ENCODE data around the gene MXRA8. TPM values are rescaled to one million over a fixed set of nuclear protein-coding genes. Genes with fewer than 3 reads are reported as not detected.
A peak's percentile ranks its signal among the peaks of the same experiment; 100 is the strongest.

The MXRA8 gene
- total RNA-seq, 1 experiment from 2014 or later = 4.0 TPM

GRCh38 chr1:1367315-1367714, 9.0 kb upstream of the MXRA8 start:
- no peak for DNase-seq (ENCODE audit: low read depth)

- no peak for DNase-seq (ENCODE audit: low read depth)
These were observed 8.3 kb upstream of the MXRA8 start for GRCh38 chr1:1366699-1367066.

- DNase-seq (ENCODE audit: low read depth) = no peak
These were observed 7.7 kb upstream of the MXRA8 start for GRCh38 chr1:1365875-1366698.

GRCh38 chr1:1364266-1364665, 5.9 kb upstream of the MXRA8 start:
- DNase-seq (ENCODE audit: low read depth) = peak; percentile 61

GRCh38 chr1:1361982-1362423, 3.6 kb upstream of the MXRA8 start:
- DNase-seq (ENCODE audit: low read depth) = peak; percentile 62

GRCh38 chr1:1361233-1361981, 3.1 kb upstream of the MXRA8 start:
- no peak for DNase-seq (ENCODE audit: low read depth)

- peak; percentile 96 for DNase-seq (ENCODE audit: low read depth)
These were observed 2.3 kb upstream of the MXRA8 start for GRCh38 chr1:1360506-1361169.

- DNase-seq (ENCODE audit: low read depth) = peak; percentile 85
These were observed 1.5 kb upstream of the MXRA8 start for GRCh38 chr1:1359664-1360468.

GRCh38 chr1:1359308-1359663, 931 bp upstream of the MXRA8 start:
- peak; percentile 69 for DNase-seq (ENCODE audit: low read depth)

- DNase-seq (ENCODE audit: low read depth) = no peak
These were observed 403 bp downstream of the MXRA8 start for GRCh38 chr1:1357871-1358432.

- DNase-seq (ENCODE audit: low read depth) = no peak
These were observed 1.5 kb downstream of the MXRA8 start for GRCh38 chr1:1356796-1357401.

GRCh38 chr1:1356166-1356795, 2.1 kb downstream of the MXRA8 start:
- no peak for DNase-seq (ENCODE audit: low read depth)

- DNase-seq (ENCODE audit: low read depth) = peak; percentile 44
These were observed 2.9 kb downstream of the MXRA8 start for GRCh38 chr1:1355416-1355815.

- DNase-seq (ENCODE audit: low read depth) = no peak
These were observed 3.8 kb downstream of the MXRA8 start for GRCh38 chr1:1354271-1355247.

GRCh38 chr1:1353389-1354151, 4.8 kb downstream of the MXRA8 start:
- DNase-seq (ENCODE audit: low read depth) = no peak

- DNase-seq (ENCODE audit: low read depth) = no peak
These were observed 5.5 kb downstream of the MXRA8 start for GRCh38 chr1:1352786-1353388.

GRCh38 chr1:1351511-1352427, 6.6 kb downstream of the MXRA8 start:
- no peak for DNase-seq (ENCODE audit: low read depth)
